Hematopoietic multipotent progenitor cell treated with erythropoietin and hydrocortisone succinate and interleukin-3 and kit ligand, for 15 days (in vitro differentiated cells): Measurements from ENCODE around the gene SLC66A3.

Experiments
- DNase-seq: peaks from one replicate; pipeline ENCODE4 v3.0.0-alpha.2; 2015; ENCODE audit warnings: low spot score

Gene SLC66A3

GRCh38 chr2:11213975-11214374 lies 58.7 kb downstream of the SLC66A3 start:
- no peak for DNase-seq

GRCh38 chr2:11214770-11215169 lies 59.5 kb downstream of the SLC66A3 start:
- DNase-seq = no peak

- DNase-seq = no peak
Observed at GRCh38 chr2:11215407-11215806, 60.1 kb downstream of the SLC66A3 start.

- no peak for DNase-seq
Observed at GRCh38 chr2:11220445-11220844, 65.2 kb downstream of the SLC66A3 start.

- no peak for DNase-seq
Observed at GRCh38 chr2:11222845-11223244, 67.6 kb downstream of the SLC66A3 start.

GRCh38 chr2:11224887-11225286 lies 69.6 kb downstream of the SLC66A3 start:
- no peak for DNase-seq

- no peak for DNase-seq
Observed at GRCh38 chr2:11227595-11227994, 72.3 kb downstream of the SLC66A3 start.
